GM21717 (cell line): Measurements from ENCODE around the gene SH3GL1.

Experiments used
- ATAC-seq: cut with Tn5 transposase; IDR thresholded peaks from one replicate; pipeline ENCODE4 v1.9.1; 2021; ENCODE audit warnings: mild to moderate bottlenecking, moderate library complexity; ENCODE audit not compliant: unreplicated experiment

SH3GL1 gene, protein sequence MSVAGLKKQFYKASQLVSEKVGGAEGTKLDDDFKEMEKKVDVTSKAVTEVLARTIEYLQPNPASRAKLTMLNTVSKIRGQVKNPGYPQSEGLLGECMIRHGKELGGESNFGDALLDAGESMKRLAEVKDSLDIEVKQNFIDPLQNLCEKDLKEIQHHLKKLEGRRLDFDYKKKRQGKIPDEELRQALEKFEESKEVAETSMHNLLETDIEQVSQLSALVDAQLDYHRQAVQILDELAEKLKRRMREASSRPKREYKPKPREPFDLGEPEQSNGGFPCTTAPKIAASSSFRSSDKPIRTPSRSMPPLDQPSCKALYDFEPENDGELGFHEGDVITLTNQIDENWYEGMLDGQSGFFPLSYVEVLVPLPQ

GRCh38 chr19:4400135-4400936 lies at the start of gene SH3GL1:
TSS of gene SH3GL1 (minus strand) at chr19:4400547. CDS start at chr19:4400368, 179 bp downstream.
- ATAC-seq = peak; percentile 46

DNA sequence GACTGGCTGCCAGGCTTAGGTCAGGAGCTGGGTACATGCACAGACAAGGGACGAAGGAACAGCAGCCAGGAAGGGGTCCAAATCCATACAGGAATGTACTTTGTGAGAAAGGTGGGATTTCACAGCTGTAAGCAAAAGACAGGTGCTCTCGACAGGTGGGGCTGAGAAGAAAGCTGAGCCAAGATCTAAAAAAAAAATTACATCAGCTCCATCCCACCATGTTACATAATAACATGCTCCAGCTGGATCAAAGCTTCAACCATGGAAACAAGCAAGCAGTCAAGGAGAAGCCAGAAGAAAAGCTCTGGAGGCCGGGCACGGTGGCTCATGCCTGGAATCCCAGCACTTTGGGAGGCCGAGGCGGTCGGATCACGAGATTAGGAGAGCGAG lies 49.3 kb upstream of the SH3GL1 start:
- ATAC-seq = no peak

DNA sequence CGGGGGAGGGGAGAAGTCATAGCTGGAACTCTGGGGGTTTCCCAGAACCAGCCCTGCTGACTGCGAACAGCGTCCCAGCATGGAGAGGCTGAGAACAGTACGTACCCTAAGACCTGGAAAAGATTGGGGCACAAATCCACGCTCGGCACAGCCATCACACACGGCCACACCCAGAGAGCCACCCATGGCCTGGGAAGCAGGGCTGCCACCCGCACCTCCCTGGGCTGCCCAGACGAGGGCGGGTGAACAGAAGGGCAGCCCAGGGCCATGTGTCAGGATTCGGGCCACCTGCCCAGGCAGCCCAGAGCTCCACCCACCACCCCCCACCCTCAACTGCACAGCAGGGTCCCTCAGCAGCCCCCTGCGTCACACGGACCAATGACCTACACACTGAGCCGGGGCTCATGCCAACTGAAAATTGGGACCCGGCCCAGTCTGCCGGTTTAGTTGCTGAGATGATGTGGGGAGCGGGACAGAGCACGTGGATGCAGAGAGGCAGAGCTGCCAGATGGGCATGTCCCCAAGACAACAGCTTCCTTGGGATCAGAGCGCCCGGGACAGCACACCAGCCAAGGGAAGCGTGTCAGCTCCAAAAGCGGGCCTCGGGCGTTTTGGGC lies 48.8 kb upstream of the SH3GL1 start:
- no peak for ATAC-seq

- no peak for ATAC-seq
These were observed 48.0 kb upstream of the SH3GL1 start for GRCh38 chr19:4448147-4448985.

DNA sequence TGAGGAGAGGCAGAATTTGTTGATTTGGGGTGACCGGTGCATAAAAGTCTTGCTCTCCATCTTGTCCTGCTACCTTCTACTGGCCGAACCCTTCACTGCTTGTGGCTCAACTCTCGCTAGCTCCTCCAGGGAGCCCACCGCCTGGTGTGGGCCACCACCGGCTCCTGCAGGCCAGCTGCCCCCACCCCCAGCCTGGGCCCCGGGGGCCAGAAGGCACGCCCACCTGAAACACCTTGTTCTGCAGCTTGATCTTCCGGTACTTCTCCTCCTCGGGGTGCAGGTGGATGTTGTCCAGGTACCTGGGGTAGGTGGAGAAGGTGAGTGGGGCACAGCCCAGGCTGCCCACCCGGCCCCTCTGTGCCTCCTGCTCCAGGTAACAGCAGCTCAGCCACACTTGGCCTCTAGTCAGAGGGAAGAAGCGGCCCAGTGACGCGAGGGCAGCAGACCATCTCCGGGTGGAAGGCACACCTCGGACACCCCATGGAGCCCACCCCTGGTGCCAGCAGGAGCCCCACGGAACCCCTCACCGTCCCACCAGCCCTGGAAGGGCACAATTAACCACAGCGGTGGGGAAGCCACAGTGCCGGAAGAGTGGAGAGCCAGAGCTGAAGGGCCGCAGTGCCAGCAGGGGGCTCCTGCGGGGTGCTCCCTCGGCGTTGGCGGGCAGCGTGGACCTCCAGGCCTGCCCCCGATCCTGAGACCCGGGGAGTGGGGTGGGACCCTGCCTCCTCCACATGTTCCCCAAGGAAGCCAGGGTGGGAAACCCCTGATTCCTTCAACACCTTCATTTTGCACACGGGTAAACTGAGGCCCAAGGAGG lies 47.2 kb upstream of the SH3GL1 start:
- no peak for ATAC-seq

DNA sequence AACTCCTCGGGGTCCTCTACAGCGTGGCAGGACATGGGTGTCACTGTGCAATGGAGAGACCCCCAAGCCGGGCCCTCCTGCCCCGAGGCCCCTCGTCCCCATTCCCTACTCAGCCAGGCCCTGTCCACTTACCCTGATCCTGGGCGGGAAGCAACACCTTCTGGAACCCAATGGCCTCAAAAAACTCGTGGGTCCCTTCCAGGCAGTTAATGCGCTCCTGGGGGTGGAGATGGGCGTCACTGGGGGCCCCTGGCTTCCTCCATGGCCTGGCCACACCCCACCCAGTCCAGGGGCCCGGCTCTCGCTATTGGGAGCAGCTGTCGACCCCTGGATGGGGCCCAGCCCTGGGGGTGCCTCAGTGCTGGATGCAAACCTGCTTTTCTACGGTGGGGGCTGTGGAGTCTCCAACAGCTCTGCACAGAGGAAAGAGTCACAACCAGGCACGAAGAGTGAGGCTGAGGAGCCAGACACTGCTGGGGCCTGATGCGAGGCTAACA lies 46.4 kb upstream of the SH3GL1 start:
- ATAC-seq = no peak

- no peak for ATAC-seq
These were observed 45.8 kb upstream of the SH3GL1 start for GRCh38 chr19:4445963-4446703.

DNA sequence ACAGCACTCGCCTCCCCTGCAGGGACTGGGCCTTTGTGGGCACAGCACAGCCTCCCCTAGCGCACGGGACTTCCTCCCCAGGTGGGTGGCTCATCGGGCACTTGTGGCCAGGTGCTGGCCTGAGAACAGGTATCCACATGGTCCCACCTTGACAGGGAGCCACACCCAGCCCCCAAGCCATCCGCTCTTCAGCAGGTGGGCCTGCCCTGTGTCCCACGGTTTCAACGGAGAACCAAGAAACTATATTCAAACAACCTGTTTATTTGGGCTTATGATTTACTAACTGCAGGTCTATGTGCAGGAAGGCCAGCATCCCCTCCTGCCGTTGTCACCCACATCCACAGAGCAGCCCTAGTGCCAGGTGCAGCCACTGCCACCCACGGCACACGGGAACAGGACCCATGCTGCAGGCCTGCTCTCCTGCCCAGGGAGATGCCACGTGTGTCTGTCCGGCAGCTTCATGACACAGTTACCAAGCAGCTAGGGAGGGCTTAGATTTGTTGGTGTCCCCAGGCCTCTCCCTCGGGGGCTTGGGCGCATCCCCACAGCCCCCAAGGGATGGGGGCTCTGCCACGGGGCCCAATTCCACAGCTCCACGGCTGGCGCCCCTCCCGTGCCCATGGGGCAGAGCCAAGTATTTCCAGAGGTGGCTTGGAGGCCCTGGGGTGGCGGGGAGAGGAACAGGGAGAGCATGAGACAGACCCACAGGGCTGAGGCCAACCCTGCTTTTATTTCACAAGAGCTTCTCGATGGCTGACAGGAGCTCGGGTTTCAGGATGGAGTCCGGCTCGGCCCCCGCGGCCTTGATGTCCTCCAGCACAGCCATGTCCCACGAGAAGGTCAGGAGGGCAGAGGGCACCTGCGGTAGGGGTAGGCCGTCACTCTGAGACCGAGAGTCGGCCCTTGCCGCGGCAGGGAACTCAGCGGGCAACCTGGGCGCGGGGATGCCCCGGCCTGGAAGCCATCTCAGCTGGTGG lies 44.7 kb upstream of the SH3GL1 start:
- no peak for ATAC-seq

- no peak for ATAC-seq
These were observed 43.8 kb upstream of the SH3GL1 start for GRCh38 chr19:4443966-4444764.

GRCh38 chr19:4443188-4443587 lies 42.8 kb upstream of the SH3GL1 start:
- ATAC-seq = no peak

DNA sequence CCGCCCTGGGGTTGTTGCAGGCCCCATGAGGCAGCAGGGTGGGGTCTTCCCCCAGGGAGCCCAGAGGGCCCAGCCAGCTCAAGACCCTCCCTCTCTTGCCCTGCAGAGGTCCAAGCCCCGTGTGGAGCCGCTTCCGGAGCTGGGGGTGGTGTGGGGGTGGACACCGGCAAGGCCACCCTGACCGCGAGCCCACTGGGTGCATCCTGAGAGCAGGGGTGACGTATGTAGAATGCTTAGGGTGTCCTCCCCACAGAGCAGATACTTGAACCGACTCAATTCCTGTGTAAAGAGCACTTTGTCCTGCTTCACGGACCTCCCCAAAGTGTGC lies 42.4 kb upstream of the SH3GL1 start:
- ATAC-seq = no peak

DNA sequence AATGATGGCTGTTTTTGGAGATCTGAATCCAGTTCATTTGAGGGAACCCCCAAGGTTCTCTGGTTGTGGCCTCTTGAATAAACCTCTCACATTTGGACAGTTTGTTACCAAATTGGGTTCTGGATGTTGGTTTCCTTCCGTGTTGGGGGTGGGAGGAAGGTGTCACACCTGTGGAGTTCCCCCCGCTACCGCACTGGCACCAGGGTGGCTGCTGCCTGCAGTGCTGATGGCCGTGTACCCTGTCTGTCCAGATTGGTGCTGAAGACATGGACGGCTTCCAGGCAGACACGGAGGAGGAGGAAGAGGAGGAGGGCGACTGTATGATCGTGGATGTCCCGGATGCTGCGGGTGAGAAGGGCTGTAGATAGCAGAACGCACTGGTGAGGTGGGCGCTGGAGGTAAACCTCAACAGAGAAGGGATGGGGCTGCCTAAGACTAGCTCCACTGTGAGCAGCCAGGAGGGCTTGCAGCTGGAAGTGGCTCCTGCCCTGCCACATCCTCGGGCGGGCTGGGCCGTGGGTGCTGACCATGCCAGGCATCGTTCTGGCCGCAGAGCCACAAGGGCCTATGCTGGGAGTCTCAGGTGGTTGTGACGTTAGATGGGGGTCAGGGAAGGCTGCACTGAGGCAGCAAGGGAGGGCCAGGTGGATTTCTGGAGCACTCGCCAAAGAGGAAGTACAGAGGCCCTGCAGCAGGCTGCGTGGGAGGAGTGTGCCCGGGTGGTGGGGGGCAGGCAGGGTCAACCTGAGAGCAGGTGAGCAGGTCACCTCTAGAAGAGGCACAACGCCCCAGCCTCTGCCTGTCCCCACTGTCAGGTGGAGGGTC lies 41.9 kb upstream of the SH3GL1 start:
- no peak for ATAC-seq

DNA sequence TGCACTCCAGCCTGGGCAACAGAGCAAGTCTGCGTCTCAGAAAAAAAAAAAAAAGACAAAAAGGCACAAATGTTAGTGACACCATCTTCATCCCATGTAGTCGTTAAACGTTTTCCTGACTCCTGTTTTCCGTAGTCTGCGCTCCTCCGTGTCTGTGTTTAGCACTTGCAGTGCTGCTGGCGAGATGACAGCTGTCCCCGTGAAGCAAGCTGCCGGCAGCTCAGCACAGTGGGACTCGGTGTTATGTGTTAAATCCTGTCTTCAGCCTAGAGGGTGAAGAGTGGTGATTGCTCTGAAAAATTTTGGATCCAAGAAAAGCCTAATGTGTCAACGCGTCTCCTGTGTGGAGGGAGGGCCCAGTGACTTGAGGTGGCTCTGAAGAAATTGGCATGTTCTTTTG lies 38.9 kb upstream of the SH3GL1 start:
- ATAC-seq = no peak

GRCh38 chr19:4437103-4437502 lies 36.8 kb upstream of the SH3GL1 start:
- no peak for ATAC-seq

- ATAC-seq = no peak
These were observed 35.9 kb upstream of the SH3GL1 start for GRCh38 chr19:4436231-4436630.

- ATAC-seq = no peak
These were observed 34.0 kb upstream of the SH3GL1 start for GRCh38 chr19:4434391-4434790.
